Activated CD8-positive, alpha-beta T cell treated with anti-CD3 and anti-CD28 coated beads, Interleukin-2, amount 10 ng/mL, durations not matched to agents 7 days and 5 days (primary cell): ENCODE data around the gene GVQW3. TPM values are rescaled to one million over a fixed set of nuclear protein-coding genes. Genes with fewer than 3 reads are reported as not detected.

Experiments used
- ATAC-seq: fragments of 150-1000 bp; cut with Tn5 transposase; one replicate; pipeline ENCODE4 v1.10.0; 2021; ENCODE audit warnings: moderate library complexity
- CTCF ChIA-PET: fragments of 350-600 bp; sonication (Branson Sonifier 250); formaldehyde crosslinking; loops from one replicate; lab custom pipeline; 2021; ENCODE audit warnings: antibody characterized with exemption; lab: Charles Lee
- POLR2A ChIA-PET: fragments of 350-600 bp; sonication (Branson Sonifier 250); formaldehyde crosslinking; loops from one replicate; lab custom pipeline; 2021; ENCODE audit warnings: antibody characterized with exemption; lab: Charles Lee
- DNase-seq: peaks from one replicate; pipeline ENCODE4 v3.0.0-alpha.2; 2020
- H3K27ac Mint-ChIP-seq: one replicate; pipeline ENCODE4 v1.8.0; 2021; ENCODE audit warnings: mild to moderate bottlenecking, mixed read lengths
- H3K27me3 Mint-ChIP-seq: one replicate; pipeline ENCODE4 v1.8.0; 2021; ENCODE audit warnings: low read depth, mixed read lengths
- H3K36me3 Mint-ChIP-seq: one replicate; pipeline ENCODE4 v1.8.0; 2021; ENCODE audit warnings: low read depth, mixed read lengths
- H3K4me1 Mint-ChIP-seq: one replicate; pipeline ENCODE4 v1.8.0; 2021; ENCODE audit warnings: low read depth, mixed read lengths
- H3K4me3 Mint-ChIP-seq: one replicate; pipeline ENCODE4 v1.8.0; 2021; ENCODE audit warnings: mild to moderate bottlenecking, mixed read lengths
- H3K9me3 Mint-ChIP-seq: one replicate; pipeline ENCODE4 v1.8.0; 2022; ENCODE audit warnings: mixed read lengths; ENCODE audit not compliant: insufficient read depth
- total RNA-seq, 2 experiments: library from RNA; stranded (reverse); gene quantifications; one replicate each; pipeline ENCODE4 v1.2.3, GENCODE V29; 2021

The GVQW3 gene
- total RNA-seq, 2 experiments from 2014 or later, result 3.5 to 4.0 TPM

DNA sequence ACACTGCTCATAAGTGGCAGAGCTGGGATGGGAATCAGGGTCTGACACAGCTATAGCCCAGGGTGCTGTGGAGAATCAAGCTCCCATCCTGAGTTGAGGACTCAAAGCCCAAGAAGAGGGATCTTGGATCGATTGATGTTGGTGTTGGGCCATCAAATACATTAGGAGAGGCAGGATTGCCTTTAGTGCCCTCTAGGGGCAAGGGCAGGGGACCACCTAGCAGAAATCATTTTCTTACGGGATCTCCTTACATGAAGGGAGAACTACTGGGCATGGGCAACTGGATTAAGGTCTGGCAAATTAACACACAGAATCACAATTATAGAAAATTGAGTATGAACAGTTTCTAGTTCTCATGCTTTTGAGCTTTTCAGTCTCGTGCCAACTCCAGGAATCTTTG is 38.8 kb downstream of the GVQW3 start:
- CTCF ChIA-PET, result interaction anchor here (0.6 to 2.4 kb wide), 10 partner anchors 8 to 260 kb away, joined by 3 to 10 read pairs (median 5); partner anchors contain the start of gene WNT11
- H3K27ac Mint-ChIP-seq, result no peak overlapping the region
- POLR2A ChIA-PET, result no interaction called here
- H3K4me1 Mint-ChIP-seq, result peaks cover 6% of the 10 kb centered on the region
- no peak overlapping the region for H3K4me3 Mint-ChIP-seq
- H3K36me3 Mint-ChIP-seq, result no peaks in the 10 kb centered on the region
- H3K9me3 Mint-ChIP-seq, result no peaks in the 10 kb centered on the region
- peak; percentile 33 for DNase-seq
- peaks cover 13% of the 10 kb centered on the region for H3K27me3 Mint-ChIP-seq
- peak; percentile 65 for ATAC-seq

DNA sequence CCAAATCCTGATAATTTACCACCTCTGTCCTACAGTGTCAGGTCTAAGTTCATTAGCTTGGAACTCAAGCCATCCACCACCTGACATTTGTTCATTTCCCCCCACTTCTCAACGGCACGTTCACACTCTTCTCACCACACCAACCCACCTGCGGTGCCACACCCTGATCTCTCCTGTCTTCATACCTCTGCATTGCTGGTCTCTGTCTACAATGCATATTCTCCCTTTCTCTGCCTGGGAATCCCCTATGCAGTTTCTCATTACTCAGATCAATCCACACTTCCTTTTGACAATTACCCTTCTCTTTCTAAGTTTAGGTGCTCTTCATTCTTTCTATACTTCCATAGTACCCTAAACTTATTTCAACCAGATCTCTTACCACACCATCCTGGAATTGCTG is 43.3 kb downstream of the GVQW3 start:
- no peaks in the 10 kb centered on the region for H3K9me3 Mint-ChIP-seq
- H3K27me3 Mint-ChIP-seq, result peaks cover 15% of the 10 kb centered on the region
- CTCF ChIA-PET, result interaction anchor here (0.6 to 1.6 kb wide), 3 partner anchors 105 to 541 kb away, joined by 3 to 4 read pairs (median 3); no protein-coding TSS in a partner anchor
- no peak overlapping the region for H3K27ac Mint-ChIP-seq
- DNase-seq (no peak), ATAC-seq (no peak)
- no peaks in the 10 kb centered on the region for H3K36me3 Mint-ChIP-seq
- H3K4me1 Mint-ChIP-seq, result peaks cover 6% of the 10 kb centered on the region
- POLR2A ChIA-PET, result no interaction called here
- no peak overlapping the region for H3K4me3 Mint-ChIP-seq

DNA sequence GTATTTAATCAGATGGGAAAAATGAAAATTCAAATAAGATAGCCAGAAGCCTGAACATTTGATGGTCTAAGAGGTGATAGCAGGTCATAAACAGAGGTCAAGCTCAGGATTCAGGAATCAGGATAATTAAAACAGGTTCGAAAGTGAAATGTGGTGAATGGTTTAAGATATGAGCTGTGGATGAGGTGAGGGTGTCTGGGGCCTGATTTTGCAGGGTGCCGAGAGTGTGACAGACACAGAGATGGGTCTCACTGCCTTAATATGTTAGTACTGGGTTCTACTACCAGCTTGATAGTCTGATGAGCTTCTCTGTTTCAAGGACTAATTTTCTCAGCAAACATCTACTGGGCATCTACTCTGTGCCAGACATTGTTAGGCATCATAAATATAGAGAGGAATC is 43.8 kb downstream of the GVQW3 start:
- ChIA-PET CTCF (interaction anchor here (1.1 to 1.6 kb wide), 2 partner anchors 8 to 217 kb away, joined by 3 to 4 read pairs; no protein-coding TSS in a partner anchor), POLR2A (no interaction called here)
- Mint-ChIP-seq H3K4me3 (no peak overlapping the region), H3K27ac (no peak overlapping the region), H3K27me3 (peaks cover 15% of the 10 kb centered on the region), H3K9me3 (no peaks in the 10 kb centered on the region), H3K4me1 (peaks cover 6% of the 10 kb centered on the region), H3K36me3 (no peaks in the 10 kb centered on the region)
- DNase-seq (no peak), ATAC-seq (no peak)

DNA sequence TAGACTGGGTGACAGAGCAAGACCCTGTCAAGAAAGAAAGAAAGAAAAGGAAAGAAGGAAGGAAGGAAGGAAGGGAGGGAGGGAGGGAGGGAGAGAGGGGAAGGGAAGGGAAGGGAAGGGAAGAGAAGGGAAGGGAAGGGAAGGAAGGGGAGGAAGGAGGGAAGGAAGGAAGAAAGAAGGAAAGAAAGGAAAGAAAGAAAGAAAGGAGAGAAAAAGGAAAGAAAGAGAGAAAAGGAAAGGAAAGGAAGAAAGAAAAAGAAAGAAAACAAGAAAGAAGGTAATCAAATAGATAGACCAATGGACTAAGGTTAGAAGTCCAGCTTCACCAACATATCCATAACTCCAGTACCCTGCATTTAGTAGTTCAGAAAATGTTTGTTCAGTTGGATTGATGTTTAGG is 45.5 kb downstream of the GVQW3 start:
- H3K27me3 Mint-ChIP-seq, result peaks cover 15% of the 10 kb centered on the region
- no peak overlapping the region for H3K4me3 Mint-ChIP-seq
- no peak for ATAC-seq
- CTCF ChIA-PET, result interaction anchor here (1.1 kb wide), 1 partner anchor 296 kb away, joined by 3 read pairs; no protein-coding TSS in a partner anchor
- no peaks in the 10 kb centered on the region for H3K9me3 Mint-ChIP-seq
- POLR2A ChIA-PET, result no interaction called here
- no peak overlapping the region for H3K27ac Mint-ChIP-seq
- peaks cover 6% of the 10 kb centered on the region for H3K4me1 Mint-ChIP-seq
- no peak for DNase-seq
- no peaks in the 10 kb centered on the region for H3K36me3 Mint-ChIP-seq

DNA sequence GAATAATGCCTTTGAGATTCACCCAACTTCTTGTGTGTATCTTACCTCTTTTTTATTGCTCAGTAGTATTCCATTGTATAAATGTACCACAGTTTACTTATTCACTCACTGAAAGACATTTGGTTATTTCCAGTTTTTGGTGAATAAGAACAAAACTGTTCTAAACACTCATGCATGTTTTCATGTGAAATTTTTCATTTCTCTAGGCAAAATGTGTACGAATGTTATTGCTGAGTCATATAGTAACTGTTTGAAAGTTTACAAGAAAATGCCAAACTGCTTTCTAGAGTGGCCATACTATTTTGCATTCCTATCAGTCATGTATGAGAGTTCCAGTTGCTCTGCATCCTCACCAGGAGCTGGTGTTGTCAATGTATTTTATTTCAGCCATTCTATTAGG is 54.9 kb downstream of the GVQW3 start:
- Mint-ChIP-seq H3K9me3 (no peaks in the 10 kb centered on the region), H3K27me3 (no peaks in the 10 kb centered on the region), H3K36me3 (peaks cover 4% of the 10 kb centered on the region), H3K4me1 (no peaks in the 10 kb centered on the region), H3K4me3 (no peak overlapping the region), H3K27ac (no peak overlapping the region)
- DNase-seq (no peak), ATAC-seq (no peak)
- ChIA-PET POLR2A (no interaction called here), CTCF (no interaction called here)

DNA sequence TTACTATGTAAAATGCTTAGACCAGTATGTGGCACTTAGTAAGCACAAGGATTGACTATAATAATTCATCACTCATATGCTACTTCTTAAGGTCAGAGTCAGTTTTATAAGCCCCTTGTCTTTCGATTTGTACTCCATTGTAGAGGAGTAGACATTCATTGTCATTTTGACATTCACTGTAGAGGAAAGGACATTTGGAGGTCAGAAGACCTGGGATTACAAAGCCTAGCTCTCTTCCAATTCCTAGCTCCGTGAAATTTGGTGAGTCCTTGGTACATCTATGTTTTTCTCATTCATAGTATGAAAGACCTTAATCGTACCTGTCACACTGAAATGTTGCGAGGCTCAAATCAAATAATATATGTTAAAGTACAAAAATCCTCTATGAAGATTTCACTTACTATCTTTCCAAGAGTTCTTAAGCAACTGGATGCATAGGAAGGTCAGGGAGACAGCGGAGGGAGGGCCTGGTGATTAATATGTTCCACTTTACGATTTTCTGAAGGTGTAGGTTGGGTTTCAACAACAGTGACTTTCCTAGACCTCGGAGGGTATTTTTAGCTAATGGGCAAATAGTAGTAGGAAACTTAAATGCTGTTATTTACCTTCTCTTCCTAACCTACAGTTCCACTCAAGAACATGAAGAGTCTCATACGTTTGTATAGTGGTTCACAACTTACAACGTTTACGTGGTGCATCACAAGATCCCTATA is 62.3 kb downstream of the GVQW3 start:
- DNase-seq, result no peak
- POLR2A ChIA-PET, result no interaction called here
- H3K36me3 Mint-ChIP-seq, result peaks cover 31% of the 10 kb centered on the region

DNA sequence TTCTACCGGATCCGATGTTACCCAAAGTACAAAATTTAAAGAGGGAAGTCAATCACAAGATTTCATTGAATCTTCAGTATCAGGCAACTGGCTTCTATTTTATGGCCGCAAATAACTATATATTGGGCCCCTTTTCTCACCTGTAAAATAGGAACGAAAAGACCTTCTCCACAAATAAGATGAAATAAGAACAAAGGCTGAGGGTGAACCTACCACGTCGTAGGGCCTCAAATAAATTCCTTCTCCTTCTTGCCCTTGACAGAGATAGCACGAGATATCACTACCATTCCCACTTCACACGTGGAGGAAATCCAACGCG is 62.9 kb downstream of the GVQW3 start:
- Mint-ChIP-seq H3K27ac (peak overlapping the region; percentile 97), H3K27me3 (no peaks in the 10 kb centered on the region), H3K4me3 (peak overlapping the region; percentile 88), H3K9me3 (no peaks in the 10 kb centered on the region), H3K36me3 (peaks cover 34% of the 10 kb centered on the region), H3K4me1 (peaks cover 25% of the 10 kb centered on the region)
- ATAC-seq (no peak), DNase-seq (no peak)
- ChIA-PET POLR2A (no interaction called here), CTCF (no interaction called here)

More for the DNA sequence above, 62.3 kb downstream of the GVQW3 start:
- H3K27me3 Mint-ChIP-seq, result no peaks in the 10 kb centered on the region
- H3K9me3 Mint-ChIP-seq, result no peaks in the 10 kb centered on the region
- CTCF ChIA-PET, result interaction anchor here (1.7 kb wide), 1 partner anchor 23 kb away, joined by 5 read pairs; no protein-coding TSS in a partner anchor
- no peak for ATAC-seq
- H3K4me3 Mint-ChIP-seq, result peak overlapping the region; percentile 88
- peaks cover 22% of the 10 kb centered on the region for H3K4me1 Mint-ChIP-seq
- H3K27ac Mint-ChIP-seq, result peak overlapping the region; percentile 97

DNA sequence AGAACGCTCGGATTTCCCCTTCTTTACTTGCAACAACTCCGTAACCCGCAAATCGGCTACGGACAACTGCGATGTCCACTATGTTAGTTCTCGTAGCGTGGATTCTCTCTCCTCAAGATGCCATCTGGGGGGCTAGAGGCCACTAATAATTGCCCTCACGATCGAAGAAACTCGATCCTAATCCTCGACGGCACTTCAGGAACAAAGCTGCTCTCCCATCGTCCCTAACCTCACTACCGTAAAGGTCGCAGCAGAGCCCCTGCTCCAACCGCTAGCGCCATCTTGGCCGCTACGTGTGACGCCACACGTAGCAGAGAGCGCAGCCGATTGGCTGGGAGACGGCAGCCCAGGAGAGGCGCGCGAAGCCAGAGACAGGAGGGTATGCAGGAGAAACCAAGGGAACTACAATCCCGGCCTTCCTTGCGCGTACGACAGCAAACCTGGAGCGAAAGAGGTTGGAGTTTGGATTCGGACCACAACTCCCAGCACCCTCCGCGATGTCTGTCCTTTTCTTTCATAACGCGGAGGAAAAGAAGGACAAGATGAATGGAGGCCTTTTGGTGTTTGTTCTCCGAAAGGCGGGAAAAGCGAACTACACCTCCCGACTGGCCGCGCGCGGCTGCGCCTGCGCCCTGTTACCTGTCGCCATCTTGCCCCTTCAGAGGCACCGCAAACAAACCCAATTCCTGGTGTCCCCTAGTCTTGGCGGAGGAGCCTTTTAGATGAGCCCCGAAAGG is 63.4 kb downstream of the GVQW3 start, which contains the start of gene EMSY:
Gene EMSY (plus strand): TSS at position 635 of the 737 bp plus-strand sequence. CDS start 1,921 bp downstream, outside the sequence.
- CTCF ChIA-PET, result no interaction called here
- Mint-ChIP-seq H3K36me3 (peaks cover 36% of the 10 kb centered on the region), H3K9me3 (no peaks in the 10 kb centered on the region), H3K27me3 (no peaks in the 10 kb centered on the region), H3K27ac (peak within 1 kb of the TSS; percentile 97), H3K4me1 (peaks cover 25% of the 10 kb centered on the region), H3K4me3 (peak within 1 kb of the TSS; percentile 88)
- ATAC-seq, result peak; percentile 94
- peak; percentile 96 for DNase-seq
- POLR2A ChIA-PET, result no interaction called here

DNA sequence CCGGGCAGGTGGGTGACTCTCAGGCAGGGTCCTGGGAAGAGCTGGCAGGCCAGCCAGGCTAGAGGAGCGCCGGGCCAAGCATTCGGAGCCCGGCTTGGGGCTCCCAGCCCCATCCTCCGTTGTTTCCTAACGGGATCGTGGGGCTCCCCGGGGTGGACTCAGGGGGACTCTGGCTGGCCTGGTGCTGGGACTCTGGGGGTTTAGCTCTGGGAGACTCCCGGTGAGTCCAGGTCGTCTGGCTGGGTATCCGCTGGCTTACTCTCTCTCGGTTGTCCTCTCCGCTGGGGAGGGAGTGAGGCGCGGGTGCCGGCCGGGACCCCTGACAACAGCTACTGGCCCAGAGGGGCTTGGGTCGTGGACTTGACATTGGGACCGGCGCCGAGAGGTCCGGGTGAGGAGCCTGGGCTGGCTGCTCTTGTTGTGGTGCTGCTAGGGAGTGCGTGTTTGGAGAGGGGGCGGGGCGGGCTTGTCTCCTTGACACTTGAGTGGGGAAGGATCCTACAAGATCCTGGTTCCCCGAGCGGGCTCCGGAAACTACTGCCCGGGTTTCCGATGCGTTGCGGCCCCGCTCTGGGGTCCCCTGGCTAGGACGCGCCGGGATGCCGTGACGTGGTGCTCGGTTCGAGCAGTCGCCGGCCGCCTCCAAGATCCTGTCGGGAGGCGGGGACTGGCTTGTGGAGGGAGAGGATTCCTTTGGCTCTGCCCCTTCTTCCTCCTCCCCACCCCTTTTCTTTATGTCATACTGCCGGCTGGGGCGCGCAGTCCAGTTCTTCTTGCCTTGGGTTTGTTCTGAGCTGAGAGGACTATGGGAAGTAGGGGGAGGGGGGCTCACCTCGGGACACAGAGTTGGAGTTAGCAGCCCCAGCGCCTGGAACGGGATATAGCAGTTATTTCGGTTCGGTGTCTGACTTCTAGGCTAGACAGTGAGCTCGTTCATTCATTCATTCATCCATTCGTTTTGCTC is 64.3 kb downstream of the GVQW3 start:
- Mint-ChIP-seq H3K27me3 (no peaks in the 10 kb centered on the region), H3K4me1 (peaks cover 29% of the 10 kb centered on the region), H3K9me3 (no peaks in the 10 kb centered on the region), H3K27ac (peak overlapping the region; percentile 97), H3K4me3 (peak overlapping the region; percentile 88), H3K36me3 (peaks cover 40% of the 10 kb centered on the region)
- ATAC-seq, result peak; percentile 51
- peak; percentile 63 for DNase-seq
- CTCF ChIA-PET, result interaction anchor here (0.6 to 2.1 kb wide), 10 partner anchors 10 to 548 kb away, joined by 3 to 11 read pairs (median 3); no protein-coding TSS in a partner anchor
- POLR2A ChIA-PET, result interaction anchor here (0.6 to 1.6 kb wide), 6 partner anchors 25 to 1356 kb away, joined by 3 to 6 read pairs (median 3); partner anchors contain the start of genes GVQW3 and THAP12

DNA sequence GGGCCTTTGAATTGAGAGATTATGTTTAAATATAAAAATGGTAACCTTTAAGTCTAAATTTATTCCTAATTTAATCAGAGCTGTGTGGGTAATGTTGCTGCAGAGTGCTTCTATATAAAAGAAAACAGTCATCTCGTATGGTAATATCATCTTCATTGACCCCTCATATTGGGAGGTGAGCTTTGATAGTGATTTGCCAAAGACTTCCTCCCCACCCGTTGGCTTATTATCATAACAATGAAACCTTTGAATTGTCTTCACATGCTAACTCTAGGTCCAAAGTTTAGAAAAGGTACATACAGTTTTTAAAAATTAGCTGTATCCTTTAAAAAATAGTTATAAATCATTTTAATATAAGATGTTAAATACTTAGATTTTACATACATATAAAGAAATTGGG is 67.4 kb downstream of the GVQW3 start:
- POLR2A ChIA-PET, result no interaction called here
- H3K9me3 Mint-ChIP-seq, result no peaks in the 10 kb centered on the region
- CTCF ChIA-PET, result interaction anchor here (1.0 kb wide), 1 partner anchor 241 kb away, joined by 3 read pairs; no protein-coding TSS in a partner anchor

DNA sequence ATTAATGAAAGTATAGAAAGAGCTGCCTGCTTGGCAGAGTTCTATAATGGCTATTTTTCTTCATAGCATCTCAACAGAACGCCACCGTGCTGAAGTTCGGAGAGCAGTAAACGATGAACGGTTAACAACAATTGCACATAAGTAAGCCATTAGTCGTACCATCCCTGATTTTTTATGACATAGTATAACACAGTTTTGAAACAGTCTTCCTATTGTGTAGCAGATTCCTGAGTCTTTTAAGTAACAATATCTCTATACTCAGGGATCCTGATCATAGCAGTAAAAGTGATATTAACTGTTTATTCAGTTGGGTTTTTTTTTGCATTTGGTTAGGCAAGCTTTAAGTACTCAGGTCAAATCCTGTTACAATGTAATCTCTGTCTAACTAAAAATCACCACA is 72.1 kb downstream of the GVQW3 start:
- ATAC-seq (no peak), DNase-seq (no peak)
- Mint-ChIP-seq H3K36me3 (peaks cover 30% of the 10 kb centered on the region), H3K4me1 (peaks cover 13% of the 10 kb centered on the region), H3K27me3 (no peaks in the 10 kb centered on the region), H3K9me3 (no peaks in the 10 kb centered on the region), H3K27ac (no peak overlapping the region), H3K4me3 (no peak overlapping the region)
- ChIA-PET CTCF (no interaction called here), POLR2A (no interaction called here)

More for the DNA sequence above, 67.4 kb downstream of the GVQW3 start:
- ATAC-seq (no peak), DNase-seq (no peak)
- Mint-ChIP-seq H3K27me3 (no peaks in the 10 kb centered on the region), H3K4me3 (no peak overlapping the region), H3K4me1 (peaks cover 19% of the 10 kb centered on the region), H3K36me3 (peaks cover 42% of the 10 kb centered on the region), H3K27ac (no peak overlapping the region)
